Tibial nerve (tissue), 4 donors: ENCODE measurements around the gene HTRA3. TPM values are rescaled to one million over a fixed set of nuclear protein-coding genes. Genes with fewer than 3 reads are reported as not detected.
A peak's percentile ranks its signal among the peaks of the same experiment; 100 is the strongest.

Experiments used
- DNase-seq, 2 donors: peaks; one replicate each; pipeline ENCODE4 v3.0.0-alpha.2; 2019; ENCODE audit warnings: low spot score in 2 of 2
- H3K27ac ChIP-seq, 4 donors: fragments of 200-600 bp; sonication (generic) in 3 of 4; one replicate each; pipeline ENCODE4 v1.5.1; 2017 to 2019; ENCODE audit warnings: mild to moderate bottlenecking in 1 of 4
- H3K27me3 ChIP-seq, 2 donors: fragments of 200-600 bp; sonication (generic) in 1 of 2; one replicate each; pipeline versions ENCODE4 v1.5.1 to v1.6.0; 2017 to 2019
- H3K36me3 ChIP-seq, 3 donors: fragments of 200-600 bp; sonication (generic); one replicate each; pipeline ENCODE4 v1.5.1; 2018 to 2019
- H3K4me1 ChIP-seq, 4 donors: fragments of 200-600 bp; sonication (generic) in 3 of 4; one replicate each; pipeline ENCODE4 v1.5.1; 2017 to 2019
- H3K4me3 ChIP-seq, 4 donors: fragments of 200-600 bp; sonication (generic) in 3 of 4; one replicate each; pipeline ENCODE4 v1.5.1; 2017 to 2019; ENCODE audit warnings: mild to moderate bottlenecking in 1 of 4, moderate library complexity in 1 of 4
- H3K9me3 ChIP-seq, 4 donors: fragments of 200-600 bp; sonication (generic) in 3 of 4; one replicate each; pipeline ENCODE4 v1.5.1; 2017 to 2019
- EP300 ChIP-seq, 2 donors: sonication (generic); formaldehyde crosslinking; IDR thresholded peaks; one replicate each; pipeline ENCODE4 v1.6.1; 2017; ENCODE audit warnings: antibody characterized with exemption in 2 of 2, mild to moderate bottlenecking in 1 of 2
- POLR2A ChIP-seq, 2 donors: fragments of 450-650 bp; IDR thresholded peaks; one replicate each; pipeline ENCODE4 v1.6.1; 2017; ENCODE audit warnings: antibody characterized with exemption in 2 of 2, mild to moderate bottlenecking in 2 of 2, moderate library complexity in 2 of 2
- WGBS, 2 donors: methylation state at CpG; one replicate each; pipeline ENCODE4 v1.1.5; 2018; 5-methylcytosine and 5-hydroxymethylcytosine counted together
- total RNA-seq, 4 donors: library from RNA; depleted of rRNA; stranded (reverse); fragments of >200 nt; gene quantifications; one replicate each; pipeline ENCODE4 v1.1.0, GENCODE V29; 2016
- TF ChIP-seq, protein P1 (sequence below), 5 experiments: fragments of 200-600 bp in 3 of 5; fragments of 450-650 bp in 2 of 5; sonication (generic) in 3 of 5; IDR thresholded peaks; one replicate each; pipeline ENCODE4 v1.5.1; 2016 to 2019; ENCODE audit warnings: antibody characterized with exemption in 5 of 5, mild to moderate bottlenecking in 3 of 5, moderate library complexity in 2 of 5

The HTRA3 gene
- total RNA-seq, 4 donors from 2014 or later: 34.9 to 54.3 (median 43.5) TPM

DNA sequence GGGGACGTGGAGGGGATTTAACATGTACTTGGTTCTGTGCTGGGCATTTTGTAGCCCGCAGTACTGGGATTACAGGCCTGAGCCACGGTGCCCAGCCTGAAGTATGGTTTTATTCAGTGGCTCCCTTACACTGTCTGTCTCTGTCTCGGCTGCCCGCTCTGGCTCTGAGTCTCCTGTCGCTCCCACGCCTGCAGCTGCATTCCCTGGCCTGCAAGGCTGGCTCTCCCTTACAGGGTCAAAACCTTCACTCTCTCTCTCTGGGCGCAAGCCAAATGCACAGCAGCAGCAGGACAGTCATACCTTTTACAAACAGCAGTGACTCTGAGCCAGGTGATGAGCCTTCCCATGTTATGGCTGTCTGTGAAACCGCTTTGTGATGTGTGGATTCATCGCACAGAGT, 72.1 kb downstream of the HTRA3 start:
- H3K4me3 ChIP-seq: no peak overlapping the region
- H3K36me3 ChIP-seq: no peaks in the 10 kb centered on the region
- DNase-seq: no peak
- peak overlapping the region; percentile 4 to 65 (median 56) for H3K27ac ChIP-seq
- no peaks in the 10 kb centered on the region for H3K27me3 ChIP-seq
- WGBS, 2 donors: 73 to 85% methylated on average over 10 of the region's 10 CpGs
- no peak for TF ChIP-seq EP300 (IDR thresholded peaks at IDR 0.05)
- TF ChIP-seq, protein P1, sequence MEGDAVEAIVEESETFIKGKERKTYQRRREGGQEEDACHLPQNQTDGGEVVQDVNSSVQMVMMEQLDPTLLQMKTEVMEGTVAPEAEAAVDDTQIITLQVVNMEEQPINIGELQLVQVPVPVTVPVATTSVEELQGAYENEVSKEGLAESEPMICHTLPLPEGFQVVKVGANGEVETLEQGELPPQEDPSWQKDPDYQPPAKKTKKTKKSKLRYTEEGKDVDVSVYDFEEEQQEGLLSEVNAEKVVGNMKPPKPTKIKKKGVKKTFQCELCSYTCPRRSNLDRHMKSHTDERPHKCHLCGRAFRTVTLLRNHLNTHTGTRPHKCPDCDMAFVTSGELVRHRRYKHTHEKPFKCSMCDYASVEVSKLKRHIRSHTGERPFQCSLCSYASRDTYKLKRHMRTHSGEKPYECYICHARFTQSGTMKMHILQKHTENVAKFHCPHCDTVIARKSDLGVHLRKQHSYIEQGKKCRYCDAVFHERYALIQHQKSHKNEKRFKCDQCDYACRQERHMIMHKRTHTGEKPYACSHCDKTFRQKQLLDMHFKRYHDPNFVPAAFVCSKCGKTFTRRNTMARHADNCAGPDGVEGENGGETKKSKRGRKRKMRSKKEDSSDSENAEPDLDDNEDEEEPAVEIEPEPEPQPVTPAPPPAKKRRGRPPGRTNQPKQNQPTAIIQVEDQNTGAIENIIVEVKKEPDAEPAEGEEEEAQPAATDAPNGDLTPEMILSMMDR (IDR thresholded peaks at IDR 0.05): no peak
- no peak for TF ChIP-seq POLR2A (IDR thresholded peaks at IDR 0.05)
- peaks cover 0 to 16% (median 6%) of the 10 kb centered on the region in 4 donors for H3K4me1 ChIP-seq
- peaks cover 0 to 2% (median 0%) of the 10 kb centered on the region in 4 donors for H3K9me3 ChIP-seq

DNA sequence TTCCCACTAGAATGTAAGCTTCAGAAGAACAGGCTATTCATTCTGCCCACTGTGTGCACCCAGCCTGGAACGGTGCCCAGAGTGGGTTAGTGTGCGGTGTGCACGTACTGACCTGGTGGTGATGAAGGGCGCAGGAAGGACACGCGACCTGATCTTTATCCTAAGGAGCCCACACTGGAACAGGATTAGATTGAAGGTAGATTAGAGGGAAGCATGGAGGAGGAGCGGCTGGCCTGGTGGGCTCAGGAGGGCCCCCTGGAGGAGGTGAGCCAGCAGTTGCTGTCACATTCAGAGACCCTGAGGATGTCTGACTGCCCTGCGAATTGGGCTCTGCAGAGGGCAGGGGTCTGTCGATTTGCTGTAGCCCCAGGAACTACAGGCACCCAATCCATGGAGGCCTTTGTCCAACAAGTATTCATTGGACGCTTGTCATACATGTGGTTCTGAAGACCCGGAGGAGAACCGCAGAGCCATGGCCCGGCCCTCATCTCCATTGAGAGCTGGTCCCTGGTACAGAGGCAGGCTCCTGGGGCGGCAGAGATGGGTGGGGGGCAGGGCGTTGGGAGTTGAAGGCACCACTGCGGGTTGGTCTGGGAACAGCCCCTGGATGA, 73.2 kb downstream of the HTRA3 start:
- Histone ChIP-seq H3K4me3 (no peak overlapping the region), H3K27me3 (no peaks in the 10 kb centered on the region), H3K36me3 (no peaks in the 10 kb centered on the region), H3K9me3 (no peaks in the 10 kb centered on the region), H3K27ac (no peak overlapping the region), H3K4me1 (peaks cover 0 to 16% (median 6%) of the 10 kb centered on the region in 4 donors)
- WGBS, 2 donors: 72 to 84% methylated on average over 16 of the region's 16 CpGs
- TF ChIP-seq, protein P1 (IDR thresholded peaks at IDR 0.05): no peak
- TF ChIP-seq POLR2A (IDR thresholded peaks at IDR 0.05) (no peak), EP300 (IDR thresholded peaks at IDR 0.05) (no peak)
- DNase-seq: no peak

DNA sequence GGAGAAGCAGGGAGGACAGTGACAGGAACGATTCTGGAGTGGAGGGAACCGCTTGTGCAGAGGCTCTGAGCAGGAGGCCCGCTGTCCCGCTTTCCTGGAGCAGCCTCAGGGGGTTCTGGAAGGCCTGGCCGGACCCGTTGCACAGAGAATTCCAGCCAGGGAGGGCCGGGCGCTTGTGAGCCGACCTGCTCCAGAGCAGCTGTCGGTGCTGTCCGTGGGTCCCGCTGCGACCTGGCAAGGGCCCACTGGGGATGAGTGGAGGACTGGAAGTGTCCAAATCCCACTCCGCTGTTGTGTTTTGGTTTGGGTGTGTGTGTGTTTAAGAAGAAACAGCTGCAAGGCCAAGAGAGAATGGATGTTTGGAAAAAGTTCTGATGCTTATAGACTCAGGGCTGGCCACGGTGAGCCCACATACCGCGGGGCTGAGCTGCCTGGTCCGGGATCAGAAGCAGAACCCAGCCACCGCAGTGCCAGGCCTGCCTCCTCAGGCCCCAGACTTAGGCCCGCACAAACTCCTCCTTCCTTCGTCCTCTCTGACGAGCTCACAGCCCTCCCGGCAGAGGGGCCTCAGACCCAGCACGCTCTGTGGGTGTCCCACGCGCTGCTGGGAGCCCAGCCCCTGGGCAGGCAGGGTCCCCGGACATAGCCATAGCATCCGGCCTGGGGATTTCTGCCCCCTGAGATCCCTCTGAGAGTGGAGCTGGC, 73.9 kb downstream of the HTRA3 start:
- H3K27ac ChIP-seq: no peak overlapping the region
- no peaks in the 10 kb centered on the region for H3K27me3 ChIP-seq
- WGBS, 2 donors: 72% methylated on average over 19 to 20 of the region's 28 CpGs
- no peak overlapping the region for H3K4me3 ChIP-seq
- H3K9me3 ChIP-seq: no peaks in the 10 kb centered on the region
- no peak for TF ChIP-seq POLR2A (IDR thresholded peaks at IDR 0.05)
- TF ChIP-seq, protein P1 (IDR thresholded peaks at IDR 0.05): no peak
- no peak for TF ChIP-seq EP300 (IDR thresholded peaks at IDR 0.05)
- peaks cover 0 to 16% (median 6%) of the 10 kb centered on the region in 4 donors for H3K4me1 ChIP-seq
- no peaks in the 10 kb centered on the region for H3K36me3 ChIP-seq
- DNase-seq: no peak

DNA sequence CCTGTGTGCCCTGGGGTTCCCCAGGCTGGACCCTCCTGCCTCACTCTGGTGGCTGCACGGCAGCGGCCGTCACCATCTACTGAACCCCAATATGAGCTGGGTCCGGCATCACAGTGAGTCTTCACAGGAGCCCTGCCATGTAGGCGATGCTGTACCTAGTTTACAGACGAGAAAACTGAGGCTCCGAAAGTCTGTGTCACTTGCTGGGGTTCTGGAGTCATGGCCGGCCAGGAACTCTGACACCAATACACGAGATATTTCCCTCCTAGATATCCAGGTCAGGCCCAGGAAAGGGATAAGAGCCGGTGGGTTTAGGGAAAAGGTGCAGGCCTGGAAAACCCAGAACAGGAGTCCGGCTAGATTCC, 74.4 kb downstream of the HTRA3 start:
- 92 to 93% methylated on average over 11 of the region's 11 CpGs for WGBS, 2 donors
- no peak overlapping the region for H3K4me3 ChIP-seq
- TF ChIP-seq EP300 (IDR thresholded peaks at IDR 0.05) (no peak), POLR2A (IDR thresholded peaks at IDR 0.05) (no peak)
- TF ChIP-seq, protein P1 (IDR thresholded peaks at IDR 0.05): no peak
- no peak overlapping the region for H3K27ac ChIP-seq
- no peaks in the 10 kb centered on the region for H3K27me3 ChIP-seq
- peaks cover 0 to 16% (median 6%) of the 10 kb centered on the region in 4 donors for H3K4me1 ChIP-seq
- H3K36me3 ChIP-seq: no peaks in the 10 kb centered on the region
- no peak for DNase-seq
- no peaks in the 10 kb centered on the region for H3K9me3 ChIP-seq

DNA sequence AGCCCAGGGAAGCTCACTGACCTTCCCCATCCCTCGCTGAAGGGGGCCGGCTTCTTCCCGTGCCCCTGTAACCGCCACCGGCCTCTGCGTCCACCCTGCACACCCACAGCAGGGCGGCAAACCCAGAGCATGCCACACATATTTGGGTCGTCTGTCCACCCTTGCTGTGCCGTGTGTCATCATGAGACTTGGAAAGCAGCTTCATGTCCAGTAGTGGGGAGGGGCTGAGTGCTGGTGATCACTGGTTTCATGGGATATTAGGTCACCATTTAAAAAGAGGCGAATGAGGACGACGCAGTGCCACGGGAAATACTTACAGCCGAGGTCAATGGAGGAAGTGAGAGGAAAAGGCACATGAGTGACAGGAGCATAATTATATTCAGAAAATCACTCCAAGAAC, 74.8 kb downstream of the HTRA3 start:
- Histone ChIP-seq H3K9me3 (no peaks in the 10 kb centered on the region), H3K4me3 (no peak overlapping the region), H3K27me3 (no peaks in the 10 kb centered on the region), H3K36me3 (no peaks in the 10 kb centered on the region), H3K27ac (no peak overlapping the region), H3K4me1 (peaks cover 0 to 16% (median 6%) of the 10 kb centered on the region in 4 donors)
- 63 to 67% methylated on average over 14 of the region's 14 CpGs for WGBS, 2 donors
- TF ChIP-seq, protein P1 (IDR thresholded peaks at IDR 0.05): no peak
- TF ChIP-seq POLR2A (IDR thresholded peaks at IDR 0.05) (no peak), EP300 (IDR thresholded peaks at IDR 0.05) (no peak)
- DNase-seq: no peak
